CD4-positive, alpha-beta T cell treated with Interleukin-1 beta for 1 hour (primary cell): ENCODE results near the gene RNF38.

Experiments
- DNase-seq, 2 donors: peaks; one replicate each; pipeline ENCODE4 v3.0.0-alpha.2; 2020 to 2022

RNF38 gene

GRCh38 chr9:36290996-36291395 lies 109.1 kb downstream of the RNF38 start:
- DNase-seq = no peak

GRCh38 chr9:36289836-36290435 lies 110.1 kb downstream of the RNF38 start:
- no peak for DNase-seq

- no peak for DNase-seq
Observed at GRCh38 chr9:36288070-36288469, 112.0 kb downstream of the RNF38 start.
